ENCODE data around the gene L2HGDH. TPM values are rescaled to one million over a fixed set of nuclear protein-coding genes. Genes with fewer than 3 reads are reported as not detected.
A peak's percentile ranks its signal among the peaks of the same experiment; 100 is the strongest.

Gene L2HGDH
- total RNA-seq, 2 donors from 2014 or later: 11.4 to 12.3 TPM

- no peak for DNase-seq
- no peak for TF ChIP-seq CTCF (IDR thresholded peaks at IDR 0.05)
- H3K4me1 ChIP-seq: peaks cover 5% of the 10 kb centered on the region
- peak overlapping the region; percentile 49 for H3K4me3 ChIP-seq
- no peaks in the 10 kb centered on the region for H3K9me3 ChIP-seq
- no peaks in the 10 kb centered on the region for H3K36me3 ChIP-seq
- H3K27ac ChIP-seq: peak overlapping the region; percentile 90
- H3K27me3 ChIP-seq: no peaks in the 10 kb centered on the region
- intact Hi-C loops (cut with DNase I): no loop called here
- peak overlapping the region; percentile 28 to 89 for H3K9ac ChIP-seq (ENCODE audit: low read depth in 2 of 2, low read length in 2 of 2)
Measured at GRCh38 chr14:50230401-50230700, 81.7 kb downstream of the L2HGDH start.

GRCh38 chr14:50229681-50230080 lies 82.3 kb downstream of the L2HGDH start:
- H3K36me3 ChIP-seq: no peaks in the 10 kb centered on the region
- H3K9ac ChIP-seq (ENCODE audit: low read depth in 2 of 2, low read length in 2 of 2): peak overlapping the region; percentile 28 to 89
- intact Hi-C loops (cut with DNase I): no loop called here
- no peaks in the 10 kb centered on the region for H3K9me3 ChIP-seq
- DNase-seq: no peak
- peak overlapping the region; percentile 90 for H3K27ac ChIP-seq
- peaks cover 7% of the 10 kb centered on the region for H3K4me1 ChIP-seq
- H3K4me3 ChIP-seq: peak overlapping the region; percentile 49
- no peaks in the 10 kb centered on the region for H3K27me3 ChIP-seq
- TF ChIP-seq CTCF (IDR thresholded peaks at IDR 0.05): no peak

GRCh38 chr14:50228313-50228712 lies 83.7 kb downstream of the L2HGDH start:
- Histone ChIP-seq H3K9me3 (no peaks in the 10 kb centered on the region), H3K36me3 (no peaks in the 10 kb centered on the region), H3K27ac (no peak overlapping the region), H3K4me3 (no peak overlapping the region), H3K27me3 (no peaks in the 10 kb centered on the region), H3K4me1 (peaks cover 7% of the 10 kb centered on the region), H3K9ac (ENCODE audit: low read depth in 2 of 2, low read length in 2 of 2) (no peak overlapping the region)
- intact Hi-C loops (cut with DNase I): no loop called here
- DNase-seq: no peak
- no peak for TF ChIP-seq CTCF (IDR thresholded peaks at IDR 0.05)

- Histone ChIP-seq H3K9ac (ENCODE audit: low read depth in 2 of 2, low read length in 2 of 2) (peak overlapping the region in 1 of 2 donors; percentile 6), H3K4me1 (peaks cover 7% of the 10 kb centered on the region)
- no peak for DNase-seq
Measured at GRCh38 chr14:50225974-50226297, 86.1 kb downstream of the L2HGDH start.

GRCh38 chr14:50225067-50225973 lies 86.7 kb downstream of the L2HGDH start:
- no peak overlapping the region for H3K27ac ChIP-seq
- no peak overlapping the region for H3K9ac ChIP-seq (ENCODE audit: low read depth in 2 of 2, low read length in 2 of 2)
- DNase-seq: no peak
- intact Hi-C loops (cut with DNase I): no loop called here
- no peak overlapping the region for H3K4me3 ChIP-seq
- H3K27me3 ChIP-seq: no peaks in the 10 kb centered on the region
- H3K9me3 ChIP-seq: no peaks in the 10 kb centered on the region
- H3K36me3 ChIP-seq: no peaks in the 10 kb centered on the region
- TF ChIP-seq CTCF (IDR thresholded peaks at IDR 0.05): no peak
- peaks cover 7% of the 10 kb centered on the region for H3K4me1 ChIP-seq

More at GRCh38 chr14:50225974-50226297, 86.1 kb downstream of the L2HGDH start:
- Histone ChIP-seq H3K9me3 (no peaks in the 10 kb centered on the region), H3K36me3 (no peaks in the 10 kb centered on the region), H3K27ac (no peak overlapping the region), H3K27me3 (no peaks in the 10 kb centered on the region), H3K4me3 (no peak overlapping the region)
- intact Hi-C loops (cut with DNase I): no loop called here
- TF ChIP-seq CTCF (IDR thresholded peaks at IDR 0.05): no peak
